Measurements from ENCODE around the gene DHRS7. TPM values are rescaled to one million over a fixed set of nuclear protein-coding genes. Genes with fewer than 3 reads are reported as not detected.

Gene DHRS7
- total and polyA plus RNA-seq, 9 of the 15 experiments (the other 6 are each of a cell fraction or from before 2014, with no cell fraction given) = 10.2 to 20.1 (median 15.7) TPM

GRCh38 chr14:60164712-60165546, at the start of gene DHRS7 (continued):
- no peak for TF ChIP-seq ZNF354B (CRISPR knock-in tag; IDR thresholded peaks at IDR 0.05)
- TF ChIP-seq MTA2 (IDR thresholded peaks at IDR 0.05; ENCODE audit: low read depth) = no peak
- TF ChIP-seq GATA2 (CRISPR knock-in tag; IDR thresholded peaks at IDR 0.05) = no peak
- TF ChIP-seq NCOA1 (IDR thresholded peaks at IDR 0.05; ENCODE audit: low read depth) = no peak
- no peak for TF ChIP-seq NR0B1 (IDR thresholded peaks at IDR 0.05; ENCODE audit: partially characterized antibody)
- no peak for TF ChIP-seq THAP12 (CRISPR knock-in tag; IDR thresholded peaks at IDR 0.05)
- no peak for TF ChIP-seq ZNF324 (CRISPR knock-in tag; IDR thresholded peaks at IDR 0.05)
- no peak for TF ChIP-seq KDM2B (CRISPR knock-in tag; IDR thresholded peaks at IDR 0.05)
- no peak for TF ChIP-seq JUN (IDR thresholded peaks at IDR 0.05; ENCODE audit: borderline replicate concordance, low read depth, low read length)
- peak; percentile 71; the same call in 1 of the 2 replicates for TF ChIP-seq JUN (CRISPR knock-in tag; IDR thresholded peaks at IDR 0.05; ENCODE audit: borderline replicate concordance)
- TF ChIP-seq SRSF3 (IDR thresholded peaks at IDR 0.05; ENCODE audit: insufficient read depth, low read length) = no peak
- no peak for TF ChIP-seq HDAC2 (IDR thresholded peaks at IDR 0.05)
- TF ChIP-seq ELF1 (tag; IDR thresholded peaks at IDR 0.05) = no peak
- 0 out of 3 replicates have a peak, but pooled peaks of 1 of the 2 experiments have one; percentile 10 for TF ChIP-seq CBX3 (IDR thresholded peaks at IDR 0.05; ENCODE audit: borderline replicate concordance in 1 of 2, low read length in 2 of 2)
- no peak for TF ChIP-seq ZFPM2 (CRISPR knock-in tag; IDR thresholded peaks at IDR 0.05)
- peak; percentile 17; the same call in 1 of the 2 replicates for TF ChIP-seq STAG1 (CRISPR knock-in tag; IDR thresholded peaks at IDR 0.05; ENCODE audit: borderline replicate concordance)
- no peak for TF ChIP-seq ZNF408 (CRISPR knock-in tag; IDR thresholded peaks at IDR 0.05; ENCODE audit: low read depth)
- no peak for TF ChIP-seq RBM17 (IDR thresholded peaks at IDR 0.05; ENCODE audit: borderline replicate concordance, low read depth, low read length)
- TF ChIP-seq ZBTB11 (CRISPR knock-in tag; IDR thresholded peaks at IDR 0.05) = no peak
